Measurements from ENCODE around the gene SS18. TPM values are rescaled to one million over a fixed set of nuclear protein-coding genes. Genes with fewer than 3 reads are reported as not detected.

Gene SS18
- total RNA-seq, 1 experiment from 2014 or later, result 84.6 TPM

- CTCF ChIA-PET, result no interaction called here
- H3K27ac ChIP-seq (ENCODE audit: low read depth, low read length, poor library complexity, severe bottlenecking), result no peak overlapping the region
- no peaks in the 10 kb centered on the region for H3K27me3 ChIP-seq (replicated peaks; ENCODE audit: insufficient read depth, low read depth, low read length, poor library complexity)
- peaks cover 4% of the 10 kb centered on the region for H3K36me3 ChIP-seq (ENCODE audit: insufficient read depth, low read length, poor library complexity, severe bottlenecking)
- POLR2A ChIA-PET (ENCODE audit: low non-redundant PET), result interaction anchor here (0.5 to 0.6 kb wide), 2 partner anchors 19 to 362 kb away, joined by 4 to 7 read pairs; no protein-coding TSS in a partner anchor
- H3K4me1 ChIP-seq (ENCODE audit: insufficient read depth, low read length, poor library complexity, severe bottlenecking), result no peaks in the 10 kb centered on the region
- DNase-seq (ENCODE audit: low spot score), result no peak
- intact Hi-C loops (cut with micrococcal nuclease; ENCODE audit: unreplicated experiment), result loop anchor here (10.0 kb wide), 1 partner anchor 62 kb away; no protein-coding TSS in a partner anchor
- TF ChIP-seq CTCF (conservative IDR thresholded peaks at IDR 0.05; ENCODE audit: low read depth, low read length), result no peak
- TF ChIP-seq EZH2 (IDR thresholded peaks at IDR 0.05; ENCODE audit: borderline replicate concordance, low read depth, low read length, poor library complexity, severe bottlenecking), result no peak
- no peaks in the 10 kb centered on the region for H3K9me3 ChIP-seq (ENCODE audit: low read depth, low read length, poor library complexity, severe bottlenecking)
- no TSS peak for BruUV-seq (replicated peaks)
- H3K4me3 ChIP-seq (ENCODE audit: low read depth, low read length, poor library complexity, severe bottlenecking), result no peak overlapping the region
These were observed 43.9 kb downstream of the SS18 start for GRCh38 chr18:26046419-26047077.

- Histone ChIP-seq H3K36me3 (ENCODE audit: insufficient read depth, low read length, poor library complexity, severe bottlenecking) (no peaks in the 10 kb centered on the region), H3K4me3 (ENCODE audit: low read depth, low read length, poor library complexity, severe bottlenecking) (no peak overlapping the region), H3K9me3 (ENCODE audit: low read depth, low read length, poor library complexity, severe bottlenecking) (no peaks in the 10 kb centered on the region), H3K27ac (ENCODE audit: low read depth, low read length, poor library complexity, severe bottlenecking) (no peak overlapping the region), H3K27me3 (replicated peaks; ENCODE audit: insufficient read depth, low read depth, low read length, poor library complexity) (no peaks in the 10 kb centered on the region), H3K4me1 (ENCODE audit: insufficient read depth, low read length, poor library complexity, severe bottlenecking) (no peaks in the 10 kb centered on the region)
- ChIA-PET CTCF (no interaction called here), POLR2A (ENCODE audit: low non-redundant PET) (no interaction called here)
- DNase-seq (ENCODE audit: low spot score), result no peak
- BruUV-seq (replicated peaks), result no TSS peak
- intact Hi-C loops (cut with micrococcal nuclease; ENCODE audit: unreplicated experiment), result loop anchor here (10.0 kb wide), 1 partner anchor 60 kb away; no protein-coding TSS in a partner anchor
- TF ChIP-seq EZH2 (IDR thresholded peaks at IDR 0.05; ENCODE audit: borderline replicate concordance, low read depth, low read length, poor library complexity, severe bottlenecking) (no peak), CTCF (conservative IDR thresholded peaks at IDR 0.05; ENCODE audit: low read depth, low read length) (no peak)
These were observed 45.6 kb downstream of the SS18 start for GRCh38 chr18:26044807-26045206.

GRCh38 chr18:26040051-26040656, 50.3 kb downstream of the SS18 start:
- BruUV-seq (replicated peaks), result no TSS peak
- CTCF ChIA-PET, result no interaction called here

More at GRCh38 chr18:26040051-26040656, 50.3 kb downstream of the SS18 start:
- Histone ChIP-seq H3K27ac (ENCODE audit: low read depth, low read length, poor library complexity, severe bottlenecking) (no peak overlapping the region), H3K27me3 (replicated peaks; ENCODE audit: insufficient read depth, low read depth, low read length, poor library complexity) (no peaks in the 10 kb centered on the region), H3K4me1 (ENCODE audit: insufficient read depth, low read length, poor library complexity, severe bottlenecking) (no peaks in the 10 kb centered on the region), H3K4me3 (ENCODE audit: low read depth, low read length, poor library complexity, severe bottlenecking) (no peak overlapping the region), H3K36me3 (ENCODE audit: insufficient read depth, low read length, poor library complexity, severe bottlenecking) (peaks cover 25% of the 10 kb centered on the region), H3K9me3 (ENCODE audit: low read depth, low read length, poor library complexity, severe bottlenecking) (no peaks in the 10 kb centered on the region)
- intact Hi-C loops (cut with micrococcal nuclease; ENCODE audit: unreplicated experiment), result loop anchor here (10.0 kb wide), 1 partner anchor 55 kb away; no protein-coding TSS in a partner anchor
- POLR2A ChIA-PET (ENCODE audit: low non-redundant PET), result no interaction called here
- no peak for DNase-seq (ENCODE audit: low spot score)
- TF ChIP-seq EZH2 (IDR thresholded peaks at IDR 0.05; ENCODE audit: borderline replicate concordance, low read depth, low read length, poor library complexity, severe bottlenecking), result no peak
- TF ChIP-seq CTCF (conservative IDR thresholded peaks at IDR 0.05; ENCODE audit: low read depth, low read length), result no peak

Measured in A673 (cell line).